ENCODE measurements around the gene DBF4B.

The DBF4B gene

DNA sequence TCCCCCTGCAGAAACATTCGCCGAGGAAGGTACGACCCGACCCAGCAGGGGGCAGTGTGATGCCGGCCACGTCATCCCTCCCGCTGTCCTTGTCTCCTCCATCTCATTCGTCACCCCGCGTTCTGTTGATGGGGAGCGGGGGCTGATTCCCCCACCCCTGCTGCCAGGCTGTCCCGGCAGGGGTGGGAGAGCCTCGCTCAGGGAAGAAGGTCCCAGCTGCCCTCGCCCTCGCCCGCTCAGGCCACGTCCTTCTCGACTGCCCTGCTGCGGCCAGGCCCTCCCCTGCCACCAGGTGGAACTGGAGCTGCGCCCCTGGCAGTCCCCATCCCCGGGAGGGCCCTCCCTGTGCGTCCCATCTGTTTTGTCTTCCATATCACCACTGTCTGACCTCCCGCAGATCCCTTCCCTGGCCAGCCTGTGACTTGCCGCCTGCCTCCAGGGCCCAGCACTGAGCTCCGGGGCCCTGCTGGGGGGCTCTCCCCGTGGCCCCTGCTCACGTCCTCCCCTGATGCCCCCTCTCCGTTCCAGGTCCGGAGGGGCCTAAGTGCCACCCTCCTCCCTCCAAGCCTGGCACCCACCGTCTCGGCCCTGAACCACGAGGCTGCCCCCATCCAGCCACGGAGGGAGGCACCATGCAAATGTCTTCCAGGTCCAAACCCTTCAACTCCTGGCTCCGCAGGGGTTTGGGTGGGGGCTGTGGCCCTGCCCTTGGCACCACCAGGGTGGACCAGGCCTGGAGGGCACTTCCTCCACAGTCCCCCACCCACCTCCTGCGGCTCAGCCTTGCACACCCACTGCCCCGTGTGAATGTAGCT, 71.0 kb downstream of the DBF4B start:
- DNase-seq: peak; percentile 91

DNA sequence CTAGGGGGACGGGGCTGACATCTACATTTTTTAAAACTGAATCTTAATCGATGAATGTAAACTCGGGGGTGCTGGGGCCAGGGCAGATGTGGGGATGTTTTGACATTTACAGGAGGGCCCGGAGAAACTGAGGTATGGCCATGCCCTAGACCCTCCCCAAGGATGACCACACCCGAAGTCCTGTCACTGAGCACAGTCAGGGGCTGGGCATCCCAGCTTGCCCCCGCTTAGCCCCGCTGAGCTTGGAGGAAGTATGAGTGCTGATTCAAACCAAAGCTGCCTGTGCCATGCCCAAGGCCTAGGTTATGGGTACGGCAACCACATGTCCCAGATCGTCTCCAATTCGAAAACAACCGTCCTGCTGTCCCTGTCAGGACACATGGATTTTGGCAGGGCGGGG, 71.7 kb downstream of the DBF4B start:
- no peak for DNase-seq

DNA sequence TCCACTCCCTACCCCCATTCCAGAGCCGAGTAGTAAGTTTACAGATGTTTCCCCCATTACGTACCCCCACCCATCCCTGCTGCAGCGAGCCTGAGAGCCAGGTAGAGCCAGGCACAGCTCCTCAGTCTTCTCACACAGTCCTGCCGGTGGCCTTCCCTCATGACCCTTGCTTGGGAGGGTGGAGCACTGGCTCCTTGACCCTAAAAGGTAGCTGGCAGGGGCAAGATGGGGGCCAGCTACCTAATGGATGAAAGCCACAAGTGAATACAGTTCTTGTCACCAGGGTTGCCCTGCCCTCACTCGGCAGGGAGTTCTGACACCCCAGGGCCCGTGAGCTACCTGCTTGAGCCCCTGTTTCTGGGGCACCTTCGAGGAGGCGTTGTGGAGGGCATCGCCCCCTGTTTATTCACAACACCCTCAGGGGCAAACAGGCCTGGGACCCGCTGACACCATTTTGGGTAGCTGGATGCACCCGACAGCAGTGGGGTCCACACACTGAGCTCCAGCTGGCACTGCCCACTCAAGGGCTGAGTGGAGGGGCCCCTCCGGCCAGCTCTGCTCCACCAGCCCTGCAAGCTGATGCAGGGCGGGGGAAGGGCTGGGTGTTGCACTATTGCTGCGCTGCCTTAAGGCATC, 72.5 kb downstream of the DBF4B start:
- no peak for DNase-seq

DNA sequence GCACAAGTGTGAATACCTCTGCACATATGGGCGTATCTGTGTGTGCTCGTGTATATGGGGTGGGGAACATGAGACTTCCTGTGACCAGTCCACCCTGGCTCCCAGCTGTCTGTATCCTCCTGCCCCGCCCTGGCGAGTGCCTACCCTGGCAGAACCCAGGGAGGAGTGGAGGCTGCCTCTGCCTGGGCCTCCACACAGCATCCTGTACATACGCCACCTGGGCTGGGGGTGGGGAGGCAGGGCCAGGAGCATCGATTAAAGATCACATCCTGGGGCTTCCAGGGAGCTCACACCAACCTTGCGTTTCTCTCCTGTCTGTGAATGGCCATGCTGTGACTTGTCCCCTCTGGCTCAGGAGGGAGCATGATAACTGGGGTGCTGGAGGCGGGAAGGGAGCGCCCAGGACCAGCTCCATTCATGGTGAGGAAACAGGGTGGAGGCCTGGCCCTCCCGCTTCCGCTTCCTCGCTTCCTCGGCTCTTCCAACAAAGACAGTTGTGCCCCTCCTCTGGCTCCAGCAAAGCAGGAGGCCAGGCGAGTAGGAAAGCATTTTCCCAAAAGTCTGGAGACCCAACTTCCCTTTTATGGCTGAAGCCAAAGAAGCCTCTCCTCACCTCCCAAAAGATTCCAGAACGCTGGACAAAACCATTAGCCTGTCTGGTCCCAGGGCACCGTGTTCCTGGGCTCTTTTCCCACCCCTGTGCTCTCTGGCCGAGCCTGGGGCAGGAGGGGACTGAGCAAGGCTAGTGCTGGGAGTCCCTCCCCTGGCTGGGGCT, 73.3 kb downstream of the DBF4B start:
- DNase-seq: no peak

DNA sequence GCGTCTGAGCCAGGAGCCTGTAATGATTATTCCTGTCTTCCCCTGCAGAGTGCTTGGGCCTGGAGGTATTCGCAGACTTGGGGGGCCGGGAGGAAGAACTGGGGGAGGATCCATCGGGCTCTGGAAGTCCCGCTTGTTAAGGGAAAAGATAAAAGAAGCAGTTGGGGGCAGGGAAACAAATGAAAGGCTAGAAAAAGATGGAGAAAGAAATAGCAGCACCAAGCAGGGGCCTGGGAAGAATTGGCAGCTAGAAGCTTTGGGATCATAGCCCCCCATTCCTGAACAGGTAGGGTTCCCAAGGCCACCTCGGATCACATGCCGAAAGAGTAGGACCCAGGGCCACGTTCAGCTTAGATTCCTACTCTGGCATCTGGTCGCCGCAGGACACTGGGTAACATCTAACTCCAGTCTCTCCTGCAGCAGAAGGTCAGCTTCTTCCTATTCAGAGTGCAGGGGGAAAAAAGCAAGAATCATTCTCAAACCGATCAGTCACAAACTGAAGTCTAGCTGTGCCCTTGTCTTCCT, 73.9 kb downstream of the DBF4B start:
- DNase-seq: no peak

- no peak for DNase-seq
These were observed 77.5 kb downstream of the DBF4B start for GRCh38 chr17:44785921-44786320.

- no peak for DNase-seq
These were observed 78.2 kb downstream of the DBF4B start for GRCh38 chr17:44786551-44787081.

DNA sequence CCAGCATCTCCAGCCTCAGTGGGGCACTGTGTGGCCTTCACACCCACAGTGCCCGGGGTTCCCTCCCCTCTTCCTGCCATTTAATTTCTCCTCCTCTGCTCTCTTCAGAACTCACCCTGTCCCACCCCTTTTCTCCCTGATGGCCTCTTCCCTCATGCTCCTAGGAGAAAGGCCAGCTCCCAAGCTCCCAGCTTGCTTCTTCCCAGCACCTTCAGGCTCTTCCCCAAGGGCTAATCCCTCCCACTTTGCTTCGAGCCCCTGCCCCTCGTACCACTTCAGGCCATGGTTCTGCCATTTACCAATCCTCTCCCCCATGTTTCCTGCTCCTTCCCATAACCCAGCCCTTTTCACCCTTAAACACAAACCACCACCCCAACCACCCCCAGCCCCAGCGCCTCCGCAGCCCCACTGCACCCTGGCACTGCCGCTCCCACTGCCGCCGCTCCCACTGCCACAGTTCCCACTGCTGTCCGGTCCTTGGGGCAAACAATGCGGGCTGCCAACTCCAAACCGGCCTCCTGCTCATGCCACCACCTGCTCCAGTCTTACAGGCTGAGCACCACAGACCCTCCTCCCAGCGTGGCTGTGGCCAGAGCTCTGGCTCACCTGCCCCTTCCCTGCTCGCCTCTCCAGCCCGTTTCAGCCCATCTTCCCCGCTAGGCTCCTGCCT, 78.9 kb downstream of the DBF4B start:
- DNase-seq: no peak

GRCh38 chr17:44788139-44788538, 79.7 kb downstream of the DBF4B start:
- DNase-seq: no peak

- no peak for DNase-seq
These were observed 83.8 kb downstream of the DBF4B start for GRCh38 chr17:44792276-44792675.

DNA sequence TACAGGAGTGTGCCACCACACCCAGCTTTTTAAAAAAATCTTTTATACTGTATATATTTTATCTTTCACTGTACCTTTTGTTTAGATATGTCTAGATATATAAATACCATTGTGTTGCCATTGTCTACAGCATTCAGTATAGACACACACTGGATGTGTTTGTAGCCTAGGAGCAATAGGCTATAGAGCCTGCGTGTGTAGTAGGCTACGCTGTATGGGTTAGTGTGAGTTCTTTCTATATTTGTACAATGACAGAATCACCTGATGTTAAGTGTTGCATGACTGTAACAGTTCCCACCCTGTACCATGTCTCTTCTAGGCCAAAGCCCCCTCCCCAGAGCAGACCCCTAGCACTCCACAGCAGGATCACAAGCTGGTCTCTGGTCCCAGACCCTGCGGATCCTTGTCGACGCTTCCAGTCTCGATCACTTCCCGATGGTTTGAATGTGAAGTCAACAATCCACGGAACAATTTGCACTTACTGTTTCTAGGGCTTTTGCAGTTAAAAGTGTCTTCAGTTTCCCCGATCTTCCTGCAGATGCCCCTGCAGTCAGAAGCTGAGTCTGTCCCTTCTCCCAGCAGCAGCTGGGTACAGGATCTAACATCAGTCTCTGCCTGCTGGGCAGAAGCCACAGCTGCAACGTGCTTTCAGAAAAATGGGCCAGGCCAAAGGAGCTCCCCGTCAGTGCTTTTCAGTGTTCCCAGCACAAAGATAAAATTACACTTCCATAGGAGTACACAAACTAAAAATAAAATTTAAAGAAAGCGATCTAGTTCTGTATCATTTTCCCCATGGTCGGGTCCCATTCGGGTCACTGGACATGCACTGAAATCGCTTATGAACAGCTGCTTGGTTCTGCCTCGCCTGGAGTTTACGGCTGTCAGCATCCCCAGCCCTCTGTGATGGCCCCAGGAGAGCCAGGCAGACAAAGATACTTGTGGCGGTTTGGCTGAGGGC, 85.7 kb downstream of the DBF4B start:
- DNase-seq: no peak

DNA sequence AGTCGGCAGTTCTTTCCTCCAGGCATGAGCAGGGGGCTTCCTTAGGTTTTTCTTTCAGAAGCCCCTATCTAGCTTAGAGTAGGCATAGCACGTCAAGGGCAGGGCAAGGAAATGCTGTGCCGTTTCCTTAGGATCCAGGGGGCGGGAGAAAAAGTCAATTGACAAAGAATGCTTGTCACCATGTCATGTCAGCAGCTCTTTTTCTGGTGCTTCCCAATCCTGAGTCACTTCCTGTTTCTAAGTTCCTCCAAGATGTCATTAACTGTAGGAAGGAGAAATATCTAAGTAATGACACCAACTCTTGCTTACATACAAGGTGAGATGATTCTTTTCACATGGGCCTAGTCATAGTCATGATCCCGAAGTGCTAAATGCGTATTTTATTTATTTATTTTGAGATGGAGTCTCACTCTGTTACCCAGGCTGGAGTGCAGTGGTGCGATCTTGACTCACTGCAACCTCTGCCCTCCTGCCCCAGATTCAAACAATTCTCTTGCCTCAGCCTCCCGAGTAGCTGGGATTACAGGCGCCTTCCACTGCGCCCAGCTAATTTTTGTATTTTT, 86.5 kb downstream of the DBF4B start:
- DNase-seq: no peak

GRCh38 chr17:44795421-44795820, 87.0 kb downstream of the DBF4B start:
- no peak for DNase-seq

GRCh38 chr17:44795928-44796327, 87.5 kb downstream of the DBF4B start:
- DNase-seq: no peak

- DNase-seq: no peak
These were observed 88.3 kb downstream of the DBF4B start for GRCh38 chr17:44796731-44797130.

DNA sequence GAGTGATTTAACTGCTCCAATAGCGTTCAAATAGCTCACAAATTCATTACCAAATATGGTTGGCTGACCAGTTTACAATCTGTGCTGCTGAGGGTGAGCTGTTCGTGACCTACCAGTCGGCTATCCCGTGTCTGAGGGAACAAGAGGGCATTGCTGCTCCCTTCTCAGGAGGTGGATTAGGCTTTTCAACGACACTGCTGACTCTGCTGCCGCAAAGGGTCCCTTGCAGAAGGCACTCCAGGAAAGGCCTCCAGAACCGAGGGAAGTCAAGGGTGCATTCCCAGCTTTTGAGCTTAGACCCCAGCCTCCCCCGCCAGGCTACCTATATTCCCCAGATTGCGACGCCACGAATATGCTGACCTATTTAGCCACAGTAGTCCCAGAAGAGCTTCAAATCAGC, 89.3 kb downstream of the DBF4B start:
- DNase-seq: no peak

DNA sequence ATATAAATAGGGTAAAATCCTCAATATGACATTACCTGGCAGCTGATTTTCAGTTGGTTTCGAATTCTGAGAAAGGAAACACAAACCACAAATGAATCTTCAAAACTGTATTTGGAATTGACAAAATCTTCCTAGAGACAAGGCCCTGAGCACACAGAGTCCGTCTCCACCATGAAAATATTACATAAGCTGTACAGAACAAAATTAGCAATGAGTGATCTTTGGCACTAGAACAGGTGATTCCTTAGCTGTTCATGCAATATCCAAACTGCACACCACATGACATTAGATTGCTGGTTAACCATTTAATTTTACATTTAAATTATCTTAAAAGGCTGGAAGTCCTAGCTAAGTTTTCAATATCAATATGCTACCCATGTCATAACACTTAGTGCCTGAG, 89.9 kb downstream of the DBF4B start:
- DNase-seq: no peak

All from NCI-H82 (cell line).